ENCODE results near the gene WIPF3.

WIPF3 gene

GRCh38 chr7:29843726-29844125 lies 37.4 kb downstream of the WIPF3 start:
- no peak for DNase-seq (ENCODE audit: low read depth in 2 of 3, low spot score in 1 of 3)

GRCh38 chr7:29844559-29844958 lies 38.3 kb downstream of the WIPF3 start:
- DNase-seq (ENCODE audit: low read depth in 2 of 3, low spot score in 1 of 3): no peak

GRCh38 chr7:29847496-29847895 lies 41.2 kb downstream of the WIPF3 start:
- no peak for DNase-seq (ENCODE audit: low read depth in 2 of 3, low spot score in 1 of 3)

GRCh38 chr7:29847916-29848315 lies 41.6 kb downstream of the WIPF3 start:
- DNase-seq (ENCODE audit: low read depth in 2 of 3, low spot score in 1 of 3): no peak

GRCh38 chr7:29848941-29849340 lies 42.6 kb downstream of the WIPF3 start:
- DNase-seq (ENCODE audit: low read depth in 2 of 3, low spot score in 1 of 3): no peak

- DNase-seq (ENCODE audit: low read depth in 2 of 3, low spot score in 1 of 3): no peak
Measured at GRCh38 chr7:29851487-29851886, 45.2 kb downstream of the WIPF3 start.

- DNase-seq (ENCODE audit: low read depth in 2 of 3, low spot score in 1 of 3): no peak
Measured at GRCh38 chr7:29852457-29852856, 46.1 kb downstream of the WIPF3 start.

GRCh38 chr7:29853072-29853471 lies 46.8 kb downstream of the WIPF3 start:
- no peak for DNase-seq (ENCODE audit: low read depth in 2 of 3, low spot score in 1 of 3)

- no peak for DNase-seq (ENCODE audit: low read depth in 2 of 3, low spot score in 1 of 3)
Measured at GRCh38 chr7:29853789-29854188, 47.5 kb downstream of the WIPF3 start.

- no peak for DNase-seq (ENCODE audit: low read depth in 2 of 3, low spot score in 1 of 3)
Measured at GRCh38 chr7:29854257-29854938, 48.1 kb downstream of the WIPF3 start.

- DNase-seq (ENCODE audit: low read depth in 2 of 3, low spot score in 1 of 3): no peak
Measured at GRCh38 chr7:29857654-29858053, 51.3 kb downstream of the WIPF3 start.

- no peak for DNase-seq (ENCODE audit: low read depth in 2 of 3, low spot score in 1 of 3)
Measured at GRCh38 chr7:29858191-29858951, 52.1 kb downstream of the WIPF3 start.

GRCh38 chr7:29859104-29859503 lies 52.8 kb downstream of the WIPF3 start:
- no peak for DNase-seq (ENCODE audit: low read depth in 2 of 3, low spot score in 1 of 3)

- no peak for DNase-seq (ENCODE audit: low read depth in 2 of 3, low spot score in 1 of 3)
Measured at GRCh38 chr7:29859524-29860185, 53.3 kb downstream of the WIPF3 start.

GRCh38 chr7:29860186-29860585 lies 53.9 kb downstream of the WIPF3 start:
- DNase-seq (ENCODE audit: low read depth in 2 of 3, low spot score in 1 of 3): no peak

GRCh38 chr7:29861884-29862283 lies 55.6 kb downstream of the WIPF3 start:
- no peak for DNase-seq (ENCODE audit: low read depth in 2 of 3, low spot score in 1 of 3)

- DNase-seq (ENCODE audit: low read depth in 2 of 3, low spot score in 1 of 3): no peak
Measured at GRCh38 chr7:29864656-29865055, 58.3 kb downstream of the WIPF3 start.

GRCh38 chr7:29865526-29865925 lies 59.2 kb downstream of the WIPF3 start:
- DNase-seq (ENCODE audit: low read depth in 2 of 3, low spot score in 1 of 3): no peak

- no peak for DNase-seq (ENCODE audit: low read depth in 2 of 3, low spot score in 1 of 3)
Measured at GRCh38 chr7:29866490-29866930, 60.2 kb downstream of the WIPF3 start.

- DNase-seq (ENCODE audit: low read depth in 2 of 3, low spot score in 1 of 3): no peak
Measured at GRCh38 chr7:29871787-29872398, 65.6 kb downstream of the WIPF3 start.

- no peak for DNase-seq (ENCODE audit: low read depth in 2 of 3, low spot score in 1 of 3)
Measured at GRCh38 chr7:29873644-29874294, 67.5 kb downstream of the WIPF3 start.

All from stimulated activated CD4-positive, alpha-beta T cell treated with anti-CD3 and anti-CD28 coated beads, Interleukin-12 subunit alpha, Interleukin-12 subunit beta, amount 100 ng/mL, for 48 hours (primary cell).